Measurements from ENCODE around the gene EML1.

The EML1 gene

GRCh38 chr14:99971087-99971940 lies 178.1 kb downstream of the EML1 start:
- TF ChIP-seq, protein P1, sequence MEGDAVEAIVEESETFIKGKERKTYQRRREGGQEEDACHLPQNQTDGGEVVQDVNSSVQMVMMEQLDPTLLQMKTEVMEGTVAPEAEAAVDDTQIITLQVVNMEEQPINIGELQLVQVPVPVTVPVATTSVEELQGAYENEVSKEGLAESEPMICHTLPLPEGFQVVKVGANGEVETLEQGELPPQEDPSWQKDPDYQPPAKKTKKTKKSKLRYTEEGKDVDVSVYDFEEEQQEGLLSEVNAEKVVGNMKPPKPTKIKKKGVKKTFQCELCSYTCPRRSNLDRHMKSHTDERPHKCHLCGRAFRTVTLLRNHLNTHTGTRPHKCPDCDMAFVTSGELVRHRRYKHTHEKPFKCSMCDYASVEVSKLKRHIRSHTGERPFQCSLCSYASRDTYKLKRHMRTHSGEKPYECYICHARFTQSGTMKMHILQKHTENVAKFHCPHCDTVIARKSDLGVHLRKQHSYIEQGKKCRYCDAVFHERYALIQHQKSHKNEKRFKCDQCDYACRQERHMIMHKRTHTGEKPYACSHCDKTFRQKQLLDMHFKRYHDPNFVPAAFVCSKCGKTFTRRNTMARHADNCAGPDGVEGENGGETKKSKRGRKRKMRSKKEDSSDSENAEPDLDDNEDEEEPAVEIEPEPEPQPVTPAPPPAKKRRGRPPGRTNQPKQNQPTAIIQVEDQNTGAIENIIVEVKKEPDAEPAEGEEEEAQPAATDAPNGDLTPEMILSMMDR (IDR thresholded peaks at IDR 0.05; ENCODE audit: low read depth, low read length), result no peak
- peak; percentile 48 for DNase-seq (ENCODE audit: extremely low read depth, low read depth)

DNA sequence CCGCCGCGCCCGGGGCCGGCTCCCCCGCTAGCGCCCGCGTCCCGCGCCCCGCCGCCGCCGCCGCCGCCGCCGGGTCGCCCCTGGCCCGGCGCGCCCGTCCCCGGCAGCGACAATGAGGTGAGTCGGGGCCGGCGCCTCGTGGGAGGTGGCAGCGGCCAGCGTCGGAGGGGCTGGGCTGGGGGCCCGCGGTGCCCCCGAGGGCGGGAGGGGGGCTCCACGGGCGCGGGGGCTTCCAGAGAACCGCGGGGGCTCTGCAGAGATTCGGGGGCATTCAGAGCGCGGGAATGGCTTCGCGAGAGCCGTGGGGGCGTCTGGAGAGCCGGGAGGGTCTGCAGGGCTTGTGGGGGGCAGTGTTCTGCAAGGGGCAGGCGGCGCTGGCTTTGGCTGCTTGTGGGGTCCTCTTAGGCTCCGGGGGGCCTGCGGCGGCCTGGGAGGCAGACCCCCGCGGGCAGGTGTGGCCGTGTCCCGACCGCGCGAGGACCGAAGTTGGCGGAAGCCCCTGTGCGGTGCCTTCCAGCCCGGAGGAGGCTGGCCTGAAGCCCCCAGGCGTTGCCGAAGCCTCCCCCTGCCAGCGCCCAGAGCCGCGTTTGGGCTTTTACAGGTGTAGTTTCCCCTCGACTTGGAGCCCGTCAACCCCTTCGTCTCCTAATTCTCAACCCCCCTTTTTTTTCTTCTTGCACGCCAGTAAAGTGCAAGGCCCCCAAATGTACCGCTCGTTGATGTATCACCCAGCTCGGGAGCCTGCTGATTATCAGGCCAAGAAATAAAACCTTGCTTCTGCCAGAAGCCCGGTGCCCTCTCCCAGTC lies 178.9 kb downstream of the EML1 start:
- TF ChIP-seq, protein P1 (IDR thresholded peaks at IDR 0.05; ENCODE audit: low read depth, low read length), result no peak
- no peak for DNase-seq (ENCODE audit: extremely low read depth, low read depth)

DNA sequence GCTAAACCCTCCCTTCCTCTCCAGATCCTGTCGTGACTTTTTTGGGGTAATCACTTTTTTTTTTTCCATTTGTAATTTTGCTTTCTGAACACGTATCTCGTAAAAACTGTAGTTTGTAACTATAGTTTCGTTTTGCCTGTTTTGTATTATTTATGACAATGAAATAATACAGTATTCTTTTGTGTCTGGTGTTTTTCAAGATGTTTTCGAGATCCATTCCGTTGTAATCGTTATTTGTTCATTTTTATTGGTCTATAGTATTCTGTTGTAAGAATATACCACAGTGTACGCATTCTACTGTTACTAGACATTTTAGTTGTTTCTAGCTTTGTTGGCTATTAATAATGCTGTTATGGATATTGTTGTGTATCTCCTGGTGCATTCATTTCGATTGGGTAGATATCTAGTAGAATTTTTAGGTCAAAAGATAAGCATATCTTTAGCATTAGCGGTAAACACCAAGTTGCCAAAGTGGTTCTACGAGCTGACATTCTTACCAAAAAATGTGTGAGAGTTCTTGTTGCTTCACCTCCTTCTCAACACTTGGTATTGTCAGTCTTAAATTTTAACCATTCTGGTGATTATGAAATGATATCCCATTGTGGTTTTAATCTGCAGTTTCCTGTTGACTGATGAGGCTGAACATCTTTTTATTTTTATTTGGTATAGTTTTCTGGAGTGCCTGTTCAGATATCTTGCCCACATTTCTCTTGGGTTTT lies 179.7 kb downstream of the EML1 start:
- TF ChIP-seq, protein P1 (IDR thresholded peaks at IDR 0.05; ENCODE audit: low read depth, low read length), result no peak
- DNase-seq (ENCODE audit: extremely low read depth, low read depth), result no peak

- TF ChIP-seq, protein P1 (IDR thresholded peaks at IDR 0.05; ENCODE audit: low read depth, low read length), result no peak
- DNase-seq (ENCODE audit: extremely low read depth, low read depth), result no peak
These were observed 182.0 kb downstream of the EML1 start for GRCh38 chr14:99975190-99975589.

DNA sequence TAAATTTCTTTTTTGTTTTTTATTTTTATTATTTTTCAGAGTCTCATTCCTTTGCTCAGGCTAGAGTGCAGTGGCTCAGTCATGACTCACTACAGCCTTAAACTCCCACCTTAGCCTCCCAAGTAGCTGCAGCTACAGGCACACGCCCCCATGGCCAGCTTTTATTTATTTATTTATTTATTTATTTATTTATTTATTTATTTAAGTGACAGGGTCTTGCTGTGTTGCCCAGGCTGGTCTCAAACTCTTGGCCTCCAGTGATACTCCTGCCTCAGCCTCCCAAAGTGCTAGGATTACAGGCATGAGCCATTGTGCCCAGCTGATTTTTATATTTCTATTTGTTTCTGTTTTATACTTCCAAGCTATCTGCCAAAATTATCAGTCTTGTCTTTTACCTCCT lies 182.8 kb downstream of the EML1 start:
- TF ChIP-seq, protein P1 (IDR thresholded peaks at IDR 0.05; ENCODE audit: low read depth, low read length), result no peak
- DNase-seq (ENCODE audit: extremely low read depth, low read depth), result no peak

DNA sequence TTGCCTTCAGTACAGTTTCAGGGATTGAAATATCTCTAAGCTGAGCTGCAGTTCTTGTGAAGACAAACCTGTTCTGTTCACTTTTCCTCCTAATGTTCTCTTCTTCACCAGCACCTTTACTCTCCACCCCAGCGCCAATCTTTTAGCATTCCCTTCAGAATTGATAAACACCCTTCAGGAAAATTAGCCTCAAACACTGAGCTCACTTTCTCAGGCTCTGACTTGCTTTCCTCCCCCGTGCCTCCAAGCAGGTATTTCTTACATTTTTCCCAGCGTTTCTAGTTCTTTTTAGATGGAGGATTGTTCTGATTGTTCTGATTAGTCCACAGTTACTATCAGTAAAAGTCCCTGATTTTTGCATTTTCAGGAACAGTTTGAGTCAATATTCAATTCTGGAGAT lies 183.5 kb downstream of the EML1 start:
- TF ChIP-seq, protein P1 (IDR thresholded peaks at IDR 0.05; ENCODE audit: low read depth, low read length), result no peak
- DNase-seq (ENCODE audit: extremely low read depth, low read depth), result no peak

All from AG09319 (cell line).